ENCODE results near the gene MBTPS1.

The MBTPS1 gene

DNA sequence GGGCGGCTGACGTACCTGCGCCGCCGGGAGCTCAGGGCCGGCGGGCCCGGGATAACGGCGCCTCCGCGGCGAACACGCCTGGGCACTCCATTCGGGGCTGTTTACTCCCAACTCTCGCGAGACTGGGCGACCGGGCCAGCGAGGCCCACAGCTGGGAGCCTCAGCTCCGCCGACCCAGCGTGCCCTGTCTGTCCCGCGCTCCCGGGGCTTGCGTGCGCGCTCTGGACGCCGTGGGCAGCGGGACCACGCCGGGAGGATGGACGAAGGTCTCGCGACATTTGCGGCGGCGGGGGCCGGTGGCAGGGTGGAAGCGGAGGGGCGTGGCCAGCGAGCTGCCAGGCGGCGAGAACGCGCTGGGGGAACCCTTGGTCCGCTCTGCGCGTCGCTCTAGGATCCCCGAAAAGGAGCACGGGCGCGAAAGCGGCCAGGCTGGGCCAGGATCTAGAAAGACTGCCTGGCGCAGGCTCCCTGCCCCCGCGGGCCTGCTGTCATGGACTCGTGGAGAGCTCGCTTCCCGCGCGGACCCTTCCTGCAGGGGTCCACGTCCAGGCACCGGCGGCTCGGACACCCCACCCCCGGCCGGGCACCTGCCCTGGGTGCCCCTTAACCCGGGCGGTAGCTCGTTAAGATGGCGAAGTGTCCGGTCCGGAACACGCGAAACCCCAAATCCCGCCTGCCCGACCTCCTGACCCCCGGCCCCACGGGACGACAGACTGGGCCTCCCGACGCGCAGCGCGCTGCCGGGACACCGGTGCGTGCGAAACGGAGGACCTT, at the start of gene MBTPS1:
TSS of gene MBTPS1 (minus strand) at position 223 of the 774 bp plus-strand sequence. CDS start 15,159 bp downstream, outside the sequence.
- DNase-seq: peak; percentile 99

DNA sequence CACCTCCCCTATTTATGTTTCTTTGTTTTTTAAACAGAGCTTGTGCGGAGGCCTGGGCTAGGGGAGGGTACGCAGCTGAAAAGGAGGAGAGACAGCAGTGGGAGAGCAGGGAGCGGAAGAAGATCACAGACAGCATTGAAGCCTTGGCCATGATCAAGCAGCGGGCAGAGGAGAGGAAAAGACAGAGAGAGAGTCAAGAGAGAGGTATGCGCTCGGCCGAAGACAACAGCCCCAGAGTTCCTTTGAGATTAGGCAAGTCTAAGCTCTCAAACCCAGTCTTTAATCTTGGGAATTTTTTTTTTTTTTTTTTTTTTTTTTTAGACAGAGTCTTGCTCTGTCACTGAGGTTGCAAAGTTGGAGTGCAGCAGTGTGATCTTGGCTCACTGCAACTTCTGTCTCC, 49.0 kb upstream of the MBTPS1 start:
- no peak for DNase-seq

DNA sequence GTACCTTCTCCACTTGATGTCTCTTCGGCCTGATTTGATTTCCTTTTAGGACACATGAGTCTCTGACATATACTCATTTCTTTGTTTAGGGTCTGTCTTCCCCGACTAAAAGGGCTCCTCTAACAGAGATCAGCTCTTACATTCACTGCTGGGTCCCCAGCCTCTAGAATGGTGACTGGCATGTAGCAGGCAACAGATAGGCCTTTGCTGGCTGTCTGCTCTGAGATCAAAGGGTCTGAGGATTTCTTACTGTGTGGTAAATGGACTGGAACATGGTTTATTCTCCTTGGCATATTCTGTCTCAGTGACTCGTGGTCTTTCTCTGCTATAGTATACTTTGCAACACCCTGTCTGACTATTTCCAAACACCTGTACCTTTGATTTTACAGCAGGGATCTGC, 45.1 kb upstream of the MBTPS1 start:
- DNase-seq: no peak

DNA sequence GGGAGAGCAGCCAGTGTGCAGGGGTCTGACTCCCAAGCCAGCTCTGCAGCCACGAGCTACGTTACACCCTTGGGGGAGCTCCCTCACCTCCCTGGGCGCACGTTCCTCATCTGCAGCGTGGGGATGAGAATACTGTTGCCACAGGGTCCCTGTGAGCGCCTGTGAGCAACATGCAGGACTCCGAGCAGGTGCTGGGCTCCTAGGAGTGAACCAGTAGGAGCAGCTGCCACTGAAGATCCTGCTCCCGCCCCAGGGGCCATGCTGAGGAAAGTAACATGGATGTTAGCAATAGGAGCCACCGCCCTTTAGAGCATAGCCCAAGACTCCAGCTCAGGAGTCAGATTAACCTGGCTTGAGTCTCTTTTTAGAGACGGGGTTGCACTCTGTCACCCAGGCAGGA, 44.3 kb upstream of the MBTPS1 start:
- DNase-seq: no peak

DNA sequence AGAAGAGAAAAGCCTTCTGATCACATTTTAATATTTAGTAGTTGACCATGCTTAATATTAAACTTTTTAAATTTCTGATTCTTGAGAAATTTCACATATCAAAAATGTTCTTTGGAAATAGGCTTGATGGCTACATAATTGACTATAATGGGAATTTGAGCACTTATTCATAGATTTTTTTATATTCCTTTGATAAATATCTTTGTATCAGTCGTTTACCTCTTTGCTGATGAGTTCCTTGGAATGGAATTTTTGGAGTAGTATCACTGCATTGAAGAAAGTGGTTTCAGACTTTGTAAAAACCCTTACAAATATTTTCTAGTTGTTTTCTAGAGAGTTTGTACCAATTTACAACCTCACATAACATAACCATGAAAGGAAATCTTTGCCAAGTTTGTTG, 43.1 kb upstream of the MBTPS1 start:
- no peak for DNase-seq

DNA sequence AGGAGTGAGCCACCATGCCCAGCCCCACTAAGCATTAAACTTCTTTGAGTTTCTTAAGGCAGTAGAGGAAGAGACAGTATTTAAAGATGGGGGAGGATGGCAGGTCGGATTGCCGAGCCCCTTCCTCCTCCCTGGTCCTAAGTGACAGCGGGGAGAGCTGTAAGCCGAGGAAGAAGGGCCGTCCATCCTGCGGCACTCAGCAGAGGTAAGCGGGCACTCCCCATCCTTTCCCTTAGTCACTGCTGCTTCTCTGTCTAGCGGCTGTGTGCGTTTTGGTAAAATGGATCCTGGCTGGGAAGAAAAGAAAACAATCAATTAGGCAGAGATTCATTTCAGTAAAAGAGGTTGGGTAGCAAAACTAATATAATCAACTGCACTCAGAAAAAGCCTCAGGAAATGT, 42.3 kb upstream of the MBTPS1 start:
- DNase-seq: no peak

DNA sequence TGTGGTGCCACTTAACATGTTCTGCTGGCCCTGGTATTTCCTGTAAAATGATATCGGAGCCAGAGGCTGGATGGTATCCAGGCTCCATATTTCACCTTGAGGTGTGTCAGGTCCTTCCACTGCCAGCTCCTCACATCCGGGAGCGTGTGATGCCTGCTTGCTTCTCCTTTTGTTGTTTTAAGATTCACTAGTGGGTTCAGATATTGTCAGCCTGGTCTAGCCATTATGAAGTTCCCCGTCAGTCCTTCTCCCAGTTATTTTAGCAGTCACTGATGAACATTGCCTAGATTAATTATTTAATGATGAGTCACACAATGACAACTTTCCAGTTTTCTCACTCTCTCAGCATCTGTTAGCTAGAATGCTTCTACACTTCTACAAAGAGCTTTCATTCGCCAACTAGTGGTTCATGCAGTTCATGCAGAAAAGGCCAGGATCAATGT, 39.6 kb upstream of the MBTPS1 start:
- no peak for DNase-seq

DNA sequence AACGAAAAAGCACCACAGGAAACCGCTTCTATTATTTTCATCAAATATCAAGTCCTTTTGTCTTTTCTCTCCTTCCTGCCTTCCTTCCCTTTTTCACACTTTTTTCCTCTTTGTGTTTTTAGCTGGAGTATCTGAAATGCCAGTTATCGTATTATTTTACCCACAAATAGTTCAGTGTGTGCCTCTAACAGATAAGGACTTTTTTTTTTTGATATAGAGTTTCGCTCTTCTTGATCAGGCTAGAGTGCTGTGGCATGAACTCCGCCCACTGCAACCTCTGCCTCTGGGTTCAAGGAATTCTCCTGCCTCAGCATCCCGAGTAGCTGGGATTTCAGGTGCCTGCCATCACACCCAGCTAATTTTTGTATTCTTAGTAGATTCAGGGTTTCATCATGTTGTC, 39.0 kb upstream of the MBTPS1 start:
- DNase-seq: no peak

DNA sequence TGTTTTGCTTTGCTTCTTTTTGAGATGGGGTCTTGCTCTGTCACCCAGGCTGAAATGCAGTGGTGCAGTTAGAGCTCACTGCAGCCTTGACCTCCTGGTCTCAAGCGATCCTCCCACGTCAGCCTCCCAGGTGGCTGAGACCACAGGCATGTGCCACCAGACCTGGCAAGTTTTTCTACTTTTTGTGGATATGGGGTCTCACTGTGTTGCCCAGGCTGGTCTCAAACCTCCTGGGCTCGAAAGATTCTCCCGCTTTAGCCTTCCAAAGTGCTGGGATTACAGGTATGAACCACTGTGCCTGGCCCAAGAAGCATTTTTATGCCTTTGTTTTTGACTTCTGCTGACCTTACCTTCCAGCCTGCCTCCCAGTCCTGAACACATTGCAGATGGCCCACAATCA, 38.5 kb upstream of the MBTPS1 start:
- DNase-seq: no peak

DNA sequence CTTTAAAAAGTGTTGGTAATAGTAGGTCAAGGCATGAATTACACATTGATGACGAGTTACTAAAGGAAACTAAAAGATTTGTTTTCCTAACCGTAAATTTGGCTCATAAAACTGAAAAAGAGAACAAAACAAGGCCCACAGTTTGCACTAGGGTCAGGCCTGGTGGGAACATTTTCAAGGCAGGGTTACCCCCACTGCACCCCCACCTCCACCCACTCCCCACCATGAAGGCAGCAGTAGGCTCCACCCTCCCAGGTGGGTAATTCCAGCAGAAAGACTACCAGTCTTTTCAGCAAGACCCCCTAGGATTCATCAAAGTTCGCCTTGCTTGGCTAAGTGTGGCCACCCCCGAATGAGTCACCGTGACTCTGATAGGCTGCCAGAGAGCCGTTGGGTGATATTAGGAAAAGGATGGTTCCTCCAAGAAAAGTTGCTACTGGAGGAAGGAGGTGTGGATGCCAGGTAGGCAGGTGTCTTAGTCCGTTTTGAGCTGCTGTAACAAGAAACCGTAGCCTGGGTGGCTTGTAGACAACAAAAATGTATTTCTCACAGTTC, 37.0 kb upstream of the MBTPS1 start:
- DNase-seq: no peak

DNA sequence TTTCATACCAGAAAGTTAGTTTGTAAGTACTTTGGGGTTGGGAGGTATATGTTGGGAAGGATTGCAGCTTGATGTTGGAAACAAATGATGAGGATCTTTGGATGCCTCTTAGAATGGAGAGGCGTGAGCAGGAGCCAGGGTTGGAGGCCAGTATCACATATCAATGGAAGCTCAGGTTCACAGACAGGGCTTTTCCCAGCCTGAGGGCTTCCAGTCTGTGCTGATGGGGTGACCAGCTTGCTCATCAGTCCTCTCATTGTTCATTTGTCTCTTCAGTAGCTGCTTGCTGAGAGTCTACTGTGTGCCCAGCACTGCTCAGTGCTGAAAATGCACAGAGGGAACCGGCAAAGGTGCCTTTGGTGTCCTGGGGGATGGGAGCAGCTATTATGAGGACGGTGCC, 34.2 kb upstream of the MBTPS1 start:
- DNase-seq: no peak

DNA sequence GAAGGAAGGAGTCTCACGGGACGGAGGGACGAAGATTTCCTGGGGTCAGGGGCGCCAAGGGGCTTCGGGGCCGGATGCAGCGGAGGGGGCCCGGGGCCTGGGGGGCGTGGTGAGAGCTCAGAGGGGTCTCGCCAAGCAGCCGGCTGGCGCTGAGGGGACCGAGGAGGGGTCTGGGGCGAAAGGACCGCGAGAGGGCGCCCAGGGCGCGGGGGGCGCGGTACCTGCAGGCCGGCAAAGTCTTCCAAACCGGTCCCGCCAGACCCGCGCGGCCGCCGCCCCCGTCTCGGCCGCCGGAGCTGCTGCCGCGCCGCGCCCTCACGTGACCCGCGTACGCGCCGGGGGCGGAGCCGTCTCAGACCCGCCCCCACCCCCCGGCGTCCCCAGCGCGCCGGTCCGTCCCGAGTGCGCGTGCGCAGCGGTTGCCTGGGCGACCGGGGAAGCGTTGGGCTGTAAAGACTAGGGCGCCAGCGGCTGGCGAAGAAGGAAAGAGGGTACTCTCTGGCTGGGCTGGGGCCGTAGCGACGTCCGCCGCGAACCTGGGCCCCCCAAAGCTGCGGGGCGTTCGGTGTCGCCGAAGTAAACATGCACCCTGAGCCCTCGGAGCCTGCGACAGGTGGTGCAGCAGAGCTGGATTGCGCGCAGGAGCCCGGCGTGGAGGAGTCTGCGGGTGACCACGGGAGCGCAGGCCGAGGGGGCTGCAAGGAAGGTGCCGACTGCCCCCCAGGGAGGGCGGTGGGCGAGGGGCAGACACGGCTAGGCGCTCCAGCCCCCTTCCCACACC, 28.3 kb upstream of the MBTPS1 start, which contains the start of the genes DNAAF1 and HSDL1:
TSS of gene DNAAF1 (plus strand) at position 450 of the 781 bp plus-strand sequence. CDS start at position 583, 133 bp downstream.
TSS of gene HSDL1 (minus strand) at position 319 of the 781 bp plus-strand sequence. CDS start 13,856 bp downstream, outside the sequence.
- DNase-seq: peak; percentile 91

DNA sequence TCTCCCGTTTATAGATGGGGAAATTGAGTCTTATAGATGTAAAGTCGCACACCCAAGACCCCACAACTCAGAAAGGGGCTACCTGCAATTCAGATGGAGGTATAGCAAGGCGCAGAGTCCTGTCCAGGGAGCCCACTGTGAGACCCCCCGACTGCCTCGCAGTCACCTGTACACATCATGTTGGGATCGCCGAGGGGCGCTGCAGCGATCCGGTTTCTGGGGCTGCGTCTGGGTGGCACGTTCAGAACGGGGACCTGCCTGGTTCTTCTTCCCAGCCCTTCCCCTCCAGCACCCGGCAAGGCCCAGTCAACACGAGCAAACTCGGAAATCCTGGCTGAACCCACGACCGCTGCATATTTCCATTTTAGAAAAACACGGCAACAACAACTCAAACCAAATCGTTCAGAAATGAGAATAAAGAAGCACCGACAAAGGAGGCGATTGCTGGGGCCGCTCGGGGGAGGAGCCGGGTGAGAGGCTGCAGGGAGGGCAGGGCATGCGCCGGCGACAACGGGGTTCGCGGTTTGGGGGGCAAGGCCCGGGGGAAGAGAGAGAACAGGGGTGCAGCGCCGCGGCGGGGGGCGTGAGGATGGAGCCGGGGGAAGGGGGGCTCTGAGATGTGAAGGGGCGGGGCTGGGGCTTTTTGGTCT, 27.6 kb upstream of the MBTPS1 start:
- DNase-seq: peak; percentile 27

DNA sequence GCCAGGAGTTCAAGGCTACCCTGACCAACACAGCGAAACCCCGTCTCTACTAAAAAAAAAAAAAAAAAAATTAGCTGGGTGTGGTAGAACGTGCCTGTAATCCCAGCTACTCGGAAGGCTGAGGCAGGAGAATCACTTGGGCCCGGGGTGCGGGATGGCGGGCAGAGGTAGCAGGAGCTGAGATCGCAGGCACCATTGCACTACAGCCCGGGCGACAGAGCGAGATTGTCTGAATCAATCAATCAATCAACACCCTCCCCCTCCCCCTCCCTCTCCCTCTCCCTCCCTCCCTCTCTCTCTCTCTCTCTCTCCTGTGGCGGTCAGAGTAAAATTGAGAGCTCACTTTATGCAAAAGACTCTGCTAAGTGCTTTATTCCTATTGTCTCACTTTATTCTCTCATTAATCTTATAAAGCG, 27.1 kb upstream of the MBTPS1 start:
- no peak for DNase-seq

DNA sequence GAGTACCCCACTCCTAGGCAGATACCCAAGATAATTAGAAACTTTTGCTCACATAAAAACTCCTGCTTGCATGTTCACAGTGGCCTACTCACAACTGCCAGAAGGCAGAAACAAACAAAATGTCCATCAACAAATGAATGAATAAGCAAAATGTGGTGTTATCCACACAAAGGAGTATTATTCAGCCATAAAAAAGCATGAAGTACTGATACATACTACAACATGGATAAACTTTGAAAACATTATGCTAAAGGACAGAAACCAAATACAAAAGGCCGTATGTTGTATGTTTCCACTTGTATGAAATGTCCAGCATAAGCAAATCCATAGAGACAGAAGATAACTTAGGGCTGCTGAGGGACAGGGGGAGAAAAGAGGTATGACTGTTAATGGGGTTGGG, 26.3 kb upstream of the MBTPS1 start:
- DNase-seq: no peak

DNA sequence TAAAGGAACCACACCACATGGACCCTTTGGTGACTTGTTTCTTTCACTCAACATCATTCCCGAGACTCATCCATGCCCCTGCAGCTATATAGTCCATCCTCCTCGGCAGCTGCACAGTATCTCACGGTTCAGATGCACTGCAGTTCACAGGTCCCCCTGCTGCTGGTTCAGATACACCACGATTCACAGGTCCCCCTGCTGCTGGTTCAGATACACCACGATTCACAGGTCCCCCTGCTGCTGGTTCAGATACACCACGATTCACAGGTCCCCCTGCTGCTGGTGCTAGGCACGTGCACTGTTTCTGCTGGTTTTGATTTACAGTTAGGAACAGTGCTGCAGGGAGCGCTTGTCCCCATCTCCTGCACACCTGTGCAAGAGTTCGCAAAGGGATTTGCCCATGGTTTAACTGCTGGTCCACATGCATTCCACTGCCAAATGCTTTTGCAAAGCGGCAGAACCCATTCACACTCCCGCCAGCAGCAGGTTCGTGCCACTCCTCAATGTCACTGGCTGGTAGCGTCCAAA, 24.5 kb upstream of the MBTPS1 start:
- no peak for DNase-seq

DNA sequence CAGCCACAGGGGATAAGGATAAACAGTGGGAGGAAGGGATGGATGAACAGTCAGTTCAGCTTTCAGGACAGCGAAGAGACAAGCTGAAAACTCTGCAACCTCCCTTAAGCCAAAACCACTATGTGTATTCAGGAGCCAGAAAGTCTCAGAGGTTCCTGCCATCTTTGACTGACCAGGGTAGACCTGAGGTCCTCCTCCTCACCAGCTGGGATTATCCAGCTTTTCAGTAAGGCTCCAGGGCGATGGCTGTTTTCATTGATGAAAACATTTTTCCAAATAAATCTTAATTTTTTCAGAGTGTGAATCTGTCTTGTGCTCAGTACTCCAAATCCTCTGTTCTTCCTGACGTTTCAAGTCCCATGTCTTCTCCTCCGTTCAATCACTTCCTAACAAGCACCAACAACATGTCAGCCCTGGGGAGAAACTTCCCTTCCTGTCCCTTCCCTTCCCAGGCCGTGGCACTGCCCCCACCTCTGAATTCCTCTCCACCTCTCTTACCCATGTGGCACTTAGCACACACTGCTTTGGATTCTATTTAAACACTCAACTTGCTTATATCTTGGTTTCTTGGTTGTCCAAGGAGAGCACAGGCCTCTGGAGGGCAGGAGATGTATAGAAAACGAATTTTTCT, 23.0 kb upstream of the MBTPS1 start:
- DNase-seq: no peak

DNA sequence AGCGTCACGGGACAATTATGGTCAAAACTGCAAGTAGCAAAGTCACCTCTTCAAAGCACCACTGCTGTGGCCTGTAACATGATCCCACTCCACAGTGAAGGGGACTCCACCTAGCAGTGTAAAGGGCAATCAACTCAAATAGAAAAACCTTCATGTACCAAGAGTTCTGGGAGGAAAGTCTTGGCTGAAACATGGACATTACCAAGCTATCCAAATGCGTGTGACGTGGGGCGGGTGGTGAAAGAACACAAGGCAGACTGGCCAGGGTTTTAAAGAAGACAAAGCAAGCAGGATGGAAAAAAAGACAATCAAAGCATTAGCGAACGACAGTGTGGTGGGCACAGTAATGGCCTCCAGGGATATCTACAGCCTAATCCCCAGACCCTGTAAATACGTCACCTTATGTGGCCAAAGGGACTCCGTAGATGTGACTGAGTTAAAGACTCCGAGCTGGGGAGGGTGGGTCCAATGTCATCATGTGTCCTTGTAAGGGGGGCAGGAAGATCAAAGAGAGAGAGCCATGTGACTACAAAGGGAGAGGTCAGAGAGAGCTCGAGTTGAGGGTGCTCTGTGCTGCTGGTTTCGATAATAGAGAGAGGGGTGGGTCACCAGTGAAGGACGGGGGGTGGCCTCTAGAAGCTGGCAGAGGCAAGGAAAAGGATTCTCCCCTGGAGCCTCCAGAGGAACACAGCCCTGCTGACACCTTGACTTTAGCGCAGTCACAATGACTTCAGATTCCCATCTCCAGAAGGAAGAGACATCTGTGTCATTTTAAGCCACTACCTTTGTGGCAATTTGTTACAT, 22.3 kb upstream of the MBTPS1 start:
- DNase-seq: no peak

DNA sequence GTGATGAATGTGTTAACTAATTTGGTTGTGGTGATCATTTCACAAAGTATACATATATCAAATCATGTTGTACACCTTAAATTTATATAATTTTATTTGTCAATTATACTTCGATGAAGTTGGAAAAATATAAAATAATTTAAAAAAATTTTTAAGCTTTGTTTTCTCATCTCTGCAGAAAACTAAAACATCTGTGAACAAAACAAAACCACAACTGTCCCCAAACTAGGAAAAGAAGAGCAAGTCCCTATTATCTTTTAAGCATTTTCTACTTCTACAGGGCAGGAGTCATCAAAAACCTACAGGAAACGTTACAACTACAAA, 21.7 kb upstream of the MBTPS1 start:
- no peak for DNase-seq

DNA sequence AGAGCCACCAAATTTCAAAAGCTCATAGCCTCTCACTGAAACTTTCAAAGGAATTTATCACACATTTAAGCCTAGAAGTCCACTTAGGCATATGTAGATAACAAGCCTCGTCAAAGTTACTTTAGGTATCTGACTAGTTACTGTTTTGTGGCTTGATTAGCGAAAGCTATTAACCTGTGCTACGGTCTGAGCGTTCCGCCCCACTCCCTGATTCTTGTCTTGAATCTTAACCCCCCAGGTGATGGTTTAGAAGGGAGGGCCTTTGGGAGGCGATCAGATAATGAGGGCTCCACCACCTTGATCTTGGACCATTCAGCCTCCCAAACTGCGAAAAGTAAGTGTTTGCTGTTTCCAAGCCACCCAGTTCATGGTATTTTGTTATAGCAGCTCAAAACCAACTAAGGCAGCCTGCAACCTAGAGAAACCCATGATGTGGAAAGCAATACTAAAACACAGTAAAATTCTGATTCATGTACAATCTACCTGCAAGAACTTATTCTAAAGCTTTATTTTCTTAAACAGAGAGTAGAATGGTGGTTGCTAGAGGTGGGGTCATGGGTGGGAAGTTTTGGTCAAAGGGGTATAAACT, 21.1 kb upstream of the MBTPS1 start:
- no peak for DNase-seq

DNA sequence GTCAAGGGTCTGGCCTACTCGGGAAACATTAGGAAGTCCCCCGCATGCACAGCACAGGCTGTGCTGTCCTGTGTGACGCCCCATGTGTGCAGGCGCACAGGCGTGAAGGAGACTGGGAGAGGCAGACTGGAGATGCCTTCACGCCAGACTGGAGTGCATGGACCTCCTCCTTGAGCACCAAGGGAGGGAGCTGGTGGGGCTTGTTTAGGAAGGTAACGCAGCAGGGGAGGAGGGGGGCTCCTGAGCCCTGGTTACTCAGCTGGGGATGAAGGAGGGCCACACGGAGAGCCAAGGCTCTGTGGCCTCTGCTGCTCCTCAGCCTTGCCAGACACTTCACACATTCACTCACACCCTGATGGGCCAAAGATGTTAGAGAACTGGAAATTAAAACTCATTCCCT, 20.5 kb upstream of the MBTPS1 start:
- no peak for DNase-seq

All from CD4-positive, alpha-beta T cell treated with Interferon gamma for 1 hour (primary cell).